GM19372 (cell line): ENCODE data around the gene SDE2.
"Not testable (repeated sequence)": the region's sequence is repeated elsewhere in the genome, so short reads cannot be mapped to it uniquely, and the experiment has no call there.

ENCODE experiments used
- ATAC-seq: cut with Tn5 transposase; IDR thresholded peaks from one replicate; pipeline ENCODE4 v1.9.1; 2021; ENCODE audit warnings: mild to moderate bottlenecking, low read depth, moderate library complexity; ENCODE audit not compliant: unreplicated experiment

Gene SDE2

GRCh38 chr1:225945564-225945963, 53.6 kb downstream of the SDE2 start:
- no peak for ATAC-seq

- ATAC-seq = peak; percentile 68
Measured at GRCh38 chr1:225944951-225945350, 54.2 kb downstream of the SDE2 start.

GRCh38 chr1:225944387-225944786, 54.8 kb downstream of the SDE2 start:
- ATAC-seq = no peak

GRCh38 chr1:225943582-225943981, 55.6 kb downstream of the SDE2 start:
- ATAC-seq = no peak

- ATAC-seq = peak; percentile 55
Measured at GRCh38 chr1:225942574-225942973, 56.6 kb downstream of the SDE2 start.

- no peak for ATAC-seq
Measured at GRCh38 chr1:225941942-225942222, 57.3 kb downstream of the SDE2 start.

- ATAC-seq = no peak
Measured at GRCh38 chr1:225941187-225941941, 57.8 kb downstream of the SDE2 start, which contains the start of gene LEFTY2. Gene LEFTY2, minus strand, starts transcription at chr1:225941220. Its CDS starts 80 bp downstream, at chr1:225941140.

GRCh38 chr1:225940385-225941151, 58.6 kb downstream of the SDE2 start:
- no peak for ATAC-seq

GRCh38 chr1:225939939-225940310, 59.2 kb downstream of the SDE2 start:
- ATAC-seq = not testable (repeated sequence)

- ATAC-seq = not testable (repeated sequence)
Measured at GRCh38 chr1:225939097-225939938, 59.8 kb downstream of the SDE2 start.

GRCh38 chr1:225937048-225937968, 61.8 kb downstream of the SDE2 start:
- no peak for ATAC-seq

GRCh38 chr1:225936523-225936922, 62.6 kb downstream of the SDE2 start:
- ATAC-seq = no peak

- ATAC-seq = not testable (repeated sequence)
Measured at GRCh38 chr1:225936086-225936485, 63.1 kb downstream of the SDE2 start.

- ATAC-seq = no peak
Measured at GRCh38 chr1:225934711-225935110, 64.4 kb downstream of the SDE2 start.

GRCh38 chr1:225933072-225933471, 66.1 kb downstream of the SDE2 start:
- ATAC-seq = no peak
